CD4-positive, alpha-beta T cell treated with Interleukin-21 for 1 hour (primary cell): ENCODE measurements around the gene ITGA3.
"Not testable (repeated sequence)": the region's sequence is repeated elsewhere in the genome, so short reads cannot be mapped to it uniquely, and the experiment has no call there.

ENCODE experiments used
- DNase-seq: peaks from one replicate; pipeline ENCODE4 v3.0.0-alpha.2; 2020

ITGA3 gene

GRCh38 chr17:50035945-50036344, 20.0 kb upstream of the ITGA3 start:
- no peak for DNase-seq

- DNase-seq, result no peak
Measured at GRCh38 chr17:50036455-50037261, 19.3 kb upstream of the ITGA3 start.

DNA sequence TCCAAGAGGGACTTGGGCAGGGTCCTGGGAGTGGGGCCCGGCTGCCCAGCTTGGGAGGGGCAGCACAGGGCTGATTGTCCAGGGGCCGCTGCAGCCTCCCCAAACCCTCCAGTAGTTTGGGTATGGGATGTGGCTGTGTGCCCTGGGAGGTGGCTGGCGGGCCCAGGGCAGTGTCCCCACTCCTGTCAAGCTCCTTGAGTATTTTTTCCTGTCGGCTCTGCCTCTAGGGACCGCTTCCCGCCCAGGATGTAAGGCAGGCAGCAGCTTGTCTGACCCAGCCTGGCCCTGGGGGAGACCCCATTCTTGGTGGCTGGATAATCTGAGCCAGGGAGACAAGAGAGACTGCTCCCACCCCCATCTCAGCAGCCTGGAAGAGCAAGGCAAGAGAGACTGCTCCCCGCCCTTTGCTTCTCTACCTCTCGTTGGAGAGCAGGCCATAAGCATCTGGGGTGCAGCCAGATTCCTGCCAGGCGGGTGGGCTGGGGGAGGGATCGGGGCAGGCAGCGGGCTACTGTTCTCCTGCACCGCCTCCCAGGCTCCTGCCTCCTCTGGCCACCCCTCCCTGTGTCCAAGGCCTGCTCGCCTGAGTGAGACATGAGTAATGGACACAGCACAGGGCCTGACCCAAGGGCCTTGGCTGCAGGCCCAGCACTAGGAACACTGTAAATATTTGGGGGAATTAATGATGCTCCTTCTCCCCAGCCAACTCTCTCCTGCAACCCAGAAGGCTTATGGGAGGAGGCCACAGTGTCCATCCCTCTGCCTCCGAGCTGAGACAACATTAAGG, 18.4 kb upstream of the ITGA3 start:
- DNase-seq, result no peak

- DNase-seq, result no peak
Measured at GRCh38 chr17:50039058-50039457, 16.9 kb upstream of the ITGA3 start.

DNA sequence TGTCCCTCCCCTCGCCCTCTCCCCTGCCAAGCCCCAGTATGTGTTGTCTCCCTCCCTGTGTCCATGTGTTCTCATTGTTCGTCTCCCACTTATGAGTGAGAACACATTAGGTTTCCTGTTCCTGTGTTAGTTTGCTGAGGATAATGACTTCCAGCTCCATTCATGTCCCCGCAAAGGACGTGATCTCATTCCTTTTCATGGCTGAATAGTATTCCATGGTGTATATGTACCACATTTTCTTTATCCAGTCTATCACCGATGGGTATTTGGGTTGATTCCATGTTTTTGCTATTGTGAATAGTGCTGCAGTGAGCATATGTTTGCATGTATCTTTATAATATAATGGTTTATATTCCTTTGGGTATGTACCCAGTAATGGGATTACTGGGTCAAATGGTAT, 15.4 kb upstream of the ITGA3 start:
- DNase-seq, result not testable (repeated sequence)

DNA sequence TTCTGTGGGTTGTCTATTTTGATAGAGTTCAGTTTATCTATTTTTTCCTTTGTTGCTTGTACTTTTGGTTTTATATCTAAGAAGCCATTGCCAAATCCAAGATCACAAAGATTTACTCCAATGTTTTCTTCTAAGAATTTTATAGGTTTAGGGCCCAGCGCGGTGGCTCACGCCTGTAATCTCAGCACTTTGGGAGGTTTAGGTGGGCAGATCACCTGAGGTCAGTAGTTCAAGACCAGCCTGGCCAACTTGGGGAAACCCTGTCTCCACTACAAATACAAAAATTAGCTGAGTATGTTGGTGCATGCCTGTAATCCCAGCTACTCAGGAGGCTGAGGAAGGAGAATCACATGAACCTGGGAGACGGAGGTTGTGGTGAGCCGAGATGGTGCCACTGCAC, 13.7 kb upstream of the ITGA3 start:
- DNase-seq, result no peak

DNA sequence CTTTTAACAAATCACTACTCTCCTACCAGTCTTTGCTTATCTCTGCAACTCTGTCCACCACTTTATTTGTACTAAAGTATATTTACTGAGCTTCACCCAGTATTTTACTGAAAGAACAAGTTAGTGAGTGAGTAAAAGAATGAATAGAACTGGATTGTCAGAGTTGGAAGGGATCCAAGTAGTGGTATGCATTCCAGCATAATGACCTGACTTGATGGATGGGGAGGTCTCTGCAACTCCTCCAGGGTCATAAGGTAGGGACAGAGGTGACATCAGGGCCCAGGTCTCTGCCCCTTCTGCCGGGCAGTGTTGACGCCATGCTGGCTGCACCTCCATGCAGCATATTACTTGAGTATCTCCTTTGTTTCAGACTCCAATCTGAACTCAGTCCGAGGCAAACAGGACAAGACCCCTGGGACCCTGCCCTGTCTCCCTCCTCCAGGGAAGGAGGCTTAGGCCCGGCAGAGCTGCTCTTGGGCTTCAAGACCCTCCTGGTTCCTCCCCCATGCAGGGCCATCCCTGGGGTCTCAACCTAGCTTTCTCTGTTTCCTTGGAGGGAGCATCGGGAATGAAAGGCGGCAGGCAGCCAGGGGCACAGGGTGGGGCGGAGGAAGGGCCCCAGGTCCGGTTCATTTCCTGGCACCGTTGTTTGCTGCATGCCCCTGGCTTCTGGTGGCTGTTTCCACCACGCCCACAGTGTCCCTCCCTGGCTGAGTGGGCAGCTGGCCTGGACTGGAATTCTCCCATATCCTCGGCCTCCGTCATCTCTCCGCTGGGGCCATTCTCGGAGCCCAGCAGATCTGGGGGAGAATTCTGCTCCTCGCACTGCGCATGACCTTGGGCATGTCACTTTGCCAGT, 12.4 kb upstream of the ITGA3 start:
- no peak for DNase-seq

DNA sequence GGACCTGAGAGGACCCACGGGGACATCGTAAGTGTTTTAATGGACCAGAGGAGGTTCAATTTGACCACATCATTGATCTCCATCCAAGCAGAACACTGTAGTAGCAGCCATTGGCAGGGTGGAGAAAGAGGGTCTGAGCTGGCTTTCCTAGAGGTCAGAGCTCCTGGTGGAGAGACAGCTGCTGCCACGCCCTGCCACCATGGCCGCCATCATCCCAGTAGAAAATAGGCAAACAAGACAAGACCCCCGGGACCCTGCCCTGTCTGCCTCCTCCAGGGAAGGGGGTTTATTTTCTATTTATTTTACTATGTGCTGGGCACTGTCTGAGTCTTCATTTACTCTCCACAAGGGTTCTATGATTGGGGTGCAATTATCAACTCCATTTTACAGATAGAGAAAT, 11.4 kb upstream of the ITGA3 start:
- DNase-seq, result no peak

GRCh38 chr17:50045154-50045553, 10.8 kb upstream of the ITGA3 start:
- no peak for DNase-seq

DNA sequence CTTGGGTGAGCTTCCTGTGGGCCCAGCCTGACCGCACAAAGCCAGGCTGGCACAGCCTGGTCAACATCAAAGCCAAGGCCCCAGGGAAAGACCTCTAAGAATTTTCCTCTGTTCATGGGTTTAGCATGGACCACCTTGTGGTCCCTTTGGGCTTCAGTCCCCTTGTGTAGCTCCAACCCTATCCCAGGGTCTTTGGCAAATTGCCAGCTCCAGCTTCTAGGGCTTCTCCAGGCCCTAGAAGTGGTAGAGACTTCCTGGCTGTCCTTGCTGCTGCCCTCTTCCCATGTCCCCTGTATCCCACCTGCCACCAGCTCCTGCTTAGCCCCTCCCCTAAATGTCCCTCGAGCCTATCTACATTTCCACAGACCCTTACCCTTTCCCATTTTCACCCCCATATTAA, 9.7 kb upstream of the ITGA3 start:
- no peak for DNase-seq

- no peak for DNase-seq
Measured at GRCh38 chr17:50046667-50047066, 9.2 kb upstream of the ITGA3 start.

DNA sequence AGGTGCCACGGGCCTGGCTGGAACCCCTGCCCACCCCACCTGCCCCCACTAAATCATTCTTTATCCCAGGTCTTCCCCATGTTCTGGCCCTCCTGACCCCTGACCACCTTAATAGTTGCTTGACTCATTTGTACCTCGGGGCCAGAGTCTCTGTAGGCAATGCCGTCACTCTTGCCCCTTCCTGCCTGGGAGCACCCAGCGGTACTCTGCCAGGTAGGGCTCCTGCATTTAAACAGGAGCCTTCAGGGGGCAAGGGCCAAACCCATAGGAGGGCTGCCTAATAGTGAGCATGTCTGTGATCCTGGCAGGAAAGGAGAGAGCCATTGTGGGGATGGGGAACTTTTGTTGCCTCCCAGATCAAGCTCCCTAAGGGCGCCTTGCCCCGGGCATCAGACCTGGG, 8.8 kb upstream of the ITGA3 start:
- DNase-seq, result no peak

DNA sequence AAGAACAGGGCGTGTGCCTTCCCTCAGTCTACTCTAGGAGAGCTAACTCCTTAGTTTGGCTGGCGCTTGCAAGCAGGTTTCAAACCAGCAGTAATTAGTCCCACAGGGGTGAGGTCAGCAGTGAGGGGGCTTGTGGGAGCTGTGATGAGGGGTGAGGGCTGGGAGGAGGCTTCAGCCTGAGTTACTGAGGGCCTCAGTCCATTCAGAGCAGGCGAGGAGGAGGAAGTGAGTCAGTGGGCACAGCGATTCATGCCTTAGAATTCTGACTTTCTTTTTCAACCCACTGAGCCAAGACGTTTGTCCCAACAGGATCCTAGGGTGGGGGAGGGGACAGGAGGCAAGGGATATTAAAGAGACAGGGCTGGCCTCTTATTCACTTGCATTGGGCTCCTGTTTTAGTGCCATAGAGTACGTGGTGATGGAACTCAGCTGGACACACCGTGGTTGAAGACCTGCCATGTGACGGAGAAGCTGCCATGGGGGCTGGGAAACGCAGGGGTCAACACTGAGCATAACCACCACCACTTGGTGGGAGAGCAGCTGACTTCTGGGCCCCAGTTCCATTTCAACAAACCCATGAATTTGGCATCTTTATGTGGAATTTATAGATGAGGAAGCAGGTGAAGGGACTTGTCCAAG, 8.3 kb upstream of the ITGA3 start:
- no peak for DNase-seq

- no peak for DNase-seq
Measured at GRCh38 chr17:50048146-50048720, 7.7 kb upstream of the ITGA3 start.

DNA sequence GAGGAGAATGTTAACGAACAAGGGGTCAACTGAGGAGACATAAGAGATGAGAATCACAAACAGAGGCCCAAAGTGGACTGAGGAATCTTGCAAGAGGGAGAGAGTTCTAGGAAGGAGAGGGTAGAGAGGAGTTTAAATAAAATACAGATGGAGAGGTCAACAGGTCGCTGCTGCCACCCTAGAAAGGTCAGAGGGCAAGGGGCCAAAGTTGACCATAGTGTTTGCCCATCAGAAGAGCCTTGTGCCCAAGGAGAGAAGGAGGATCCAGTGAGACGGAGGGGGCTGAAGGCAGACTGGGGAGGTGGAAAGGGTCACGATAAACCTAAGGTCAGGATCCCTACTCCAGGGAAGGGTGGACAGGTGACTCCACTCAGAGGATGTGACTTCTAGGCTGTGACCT, 6.9 kb upstream of the ITGA3 start:
- no peak for DNase-seq

- DNase-seq, result no peak
Measured at GRCh38 chr17:50049636-50050035, 6.3 kb upstream of the ITGA3 start.

DNA sequence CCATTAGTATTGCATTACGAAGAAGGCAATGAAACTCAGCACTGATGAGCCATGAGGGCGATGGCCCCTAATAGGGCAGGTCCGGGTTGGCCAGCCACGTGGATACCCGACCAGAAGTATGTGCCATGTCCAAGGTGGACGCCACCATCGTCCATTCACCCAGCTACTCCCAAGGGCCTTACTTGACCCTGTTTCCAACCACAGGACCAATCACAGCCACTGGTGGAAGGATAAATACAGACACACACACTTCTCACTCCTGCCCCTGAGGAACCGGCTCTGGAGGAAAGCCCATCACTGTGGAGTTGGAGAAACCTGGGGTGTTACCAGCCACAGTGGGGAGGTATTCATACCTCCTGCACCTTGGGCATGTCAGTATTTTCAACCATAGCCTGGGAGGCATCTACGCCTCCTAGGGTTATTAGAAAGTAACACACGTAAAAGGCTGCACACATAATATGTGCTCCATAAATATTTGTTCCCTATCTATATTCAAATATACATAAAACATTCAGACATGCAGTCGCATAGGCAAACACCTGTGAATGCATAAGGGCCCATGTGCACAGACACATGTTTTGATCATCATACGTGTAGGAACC, 5.4 kb upstream of the ITGA3 start:
- no peak for DNase-seq

GRCh38 chr17:50051082-50051576, 4.8 kb upstream of the ITGA3 start:
- no peak for DNase-seq

DNA sequence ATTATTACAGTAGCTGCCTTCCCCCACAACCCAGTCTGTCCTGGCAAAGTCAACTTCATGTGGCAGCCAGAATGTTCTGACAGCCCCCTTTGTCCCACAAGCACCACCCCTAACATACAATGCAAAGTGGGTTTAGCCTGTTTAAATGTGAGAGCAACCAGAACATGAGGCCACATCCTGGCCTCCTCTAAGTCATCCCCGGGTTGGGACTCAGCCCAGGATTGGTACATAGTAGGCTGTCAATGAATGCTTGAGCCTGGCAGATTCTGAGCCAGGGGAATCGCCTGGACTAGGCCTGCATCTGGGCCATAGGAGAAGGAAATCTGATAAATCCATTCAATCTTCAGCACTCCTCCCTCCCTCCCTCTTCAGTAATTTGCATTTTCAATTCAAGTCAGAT, 4.3 kb upstream of the ITGA3 start:
- no peak for DNase-seq

DNA sequence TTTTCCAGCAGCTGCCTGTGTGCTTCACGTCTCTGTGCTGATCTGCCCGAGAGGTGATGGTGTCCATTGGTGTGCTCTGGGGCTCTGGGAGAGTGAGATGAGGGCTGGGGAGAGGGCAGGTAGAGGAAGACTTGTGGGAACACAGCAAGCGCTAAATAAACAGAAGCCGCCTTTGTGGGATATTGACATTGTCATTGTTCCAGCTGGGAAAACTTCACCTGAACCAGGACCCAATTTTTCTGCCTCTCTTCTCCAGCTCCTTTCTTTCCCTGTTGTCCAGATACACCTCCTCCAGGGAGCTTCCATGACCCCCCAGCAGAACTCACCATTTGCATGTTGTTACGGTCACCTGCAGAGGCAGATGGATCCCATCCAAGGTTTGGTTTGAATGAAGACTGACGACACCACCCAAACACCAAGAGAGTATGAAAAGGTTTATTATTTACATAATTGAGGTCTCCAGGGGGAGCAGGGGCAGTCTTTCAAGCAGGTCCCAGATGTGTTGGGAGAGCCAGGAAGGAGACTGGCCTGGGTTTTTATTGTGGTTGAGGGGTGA, 3.6 kb upstream of the ITGA3 start:
- DNase-seq, result no peak

GRCh38 chr17:50052822-50053653, 2.9 kb upstream of the ITGA3 start:
- DNase-seq, result no peak
